Brain microvascular endothelial cell (primary cell): ENCODE measurements around the gene SHISA4.

ENCODE experiments used
- DNase-seq: peaks from one replicate; pipeline ENCODE4 v3.0.0-alpha.2; 2020
- H3K27ac ChIP-seq: fragments of 250-450 bp; sonication (Bioruptor Pico); 2 replicates; pipeline ENCODE4 v1.5.1; 2020; ENCODE audit warnings: mild to moderate bottlenecking, moderate library complexity
- H3K27me3 ChIP-seq: fragments of 250-450 bp; sonication (Bioruptor Pico); replicated peaks from 2 replicates; pipeline ENCODE4 v1.5.1; 2020; ENCODE audit warnings: mild to moderate bottlenecking
- H3K36me3 ChIP-seq: fragments of 250-450 bp; sonication (Bioruptor Pico); replicated peaks from 2 replicates; pipeline ENCODE4 v1.5.1; 2020; ENCODE audit warnings: mild to moderate bottlenecking
- H3K4me3 ChIP-seq: 2 replicates; pipeline ENCODE4 v1.5.1; 2011; ENCODE audit warnings: low read depth, mild to moderate bottlenecking, control low read depth, low read length, moderate library complexity
- CTCF ChIP-seq: IDR thresholded peaks from 2 replicates; pipeline ENCODE4 v1.5.1; 2011; ENCODE audit warnings: low read depth, mild to moderate bottlenecking, moderate library complexity, low read length, control low read depth, inconsistent platforms; ENCODE audit errors: missing control alignments
- in situ Hi-C: cut with HindIII; loops from 2 replicates; pipeline ENCODE4 v1.10.0; 2017; ENCODE audit warnings: low sequenced_read_pairs, low pct_ligation_motif_present

SHISA4 gene

GRCh38 chr1:201921952-201922558 lies 33.4 kb downstream of the SHISA4 start:
- TF ChIP-seq CTCF, result no peak
- in situ Hi-C loops, result no loop called here

GRCh38 chr1:201925301-201925567 lies 36.5 kb downstream of the SHISA4 start:
- in situ Hi-C loops, result no loop called here
- no peak for DNase-seq
- no peak for TF ChIP-seq CTCF

More at GRCh38 chr1:201921952-201922558, 33.4 kb downstream of the SHISA4 start:
- DNase-seq, result no peak
- Histone ChIP-seq H3K27me3 (no peaks in the 10 kb centered on the region), H3K27ac (no peak overlapping the region), H3K36me3 (no peaks in the 10 kb centered on the region), H3K4me3 (no peak overlapping the region)

GRCh38 chr1:201925981-201926645 lies 37.4 kb downstream of the SHISA4 start:
- H3K36me3 ChIP-seq, result no peaks in the 10 kb centered on the region
- H3K27ac ChIP-seq, result no peak overlapping the region
- no peak for DNase-seq
- no peak overlapping the region for H3K4me3 ChIP-seq
- no peaks in the 10 kb centered on the region for H3K27me3 ChIP-seq
- in situ Hi-C loops, result no loop called here
- no peak for TF ChIP-seq CTCF

More at GRCh38 chr1:201925301-201925567, 36.5 kb downstream of the SHISA4 start:
- no peak overlapping the region for H3K27ac ChIP-seq
- no peaks in the 10 kb centered on the region for H3K27me3 ChIP-seq
- no peak overlapping the region for H3K4me3 ChIP-seq
- no peaks in the 10 kb centered on the region for H3K36me3 ChIP-seq

- Histone ChIP-seq H3K27ac (no peak overlapping the region), H3K36me3 (no peaks in the 10 kb centered on the region), H3K4me3 (no peak overlapping the region), H3K27me3 (no peaks in the 10 kb centered on the region)
- TF ChIP-seq CTCF, result no peak
- in situ Hi-C loops, result no loop called here
- DNase-seq, result no peak
These were observed 39.6 kb downstream of the SHISA4 start for GRCh38 chr1:201928266-201928665.

GRCh38 chr1:201930137-201930536 lies 41.4 kb downstream of the SHISA4 start:
- no peak for TF ChIP-seq CTCF
- Histone ChIP-seq H3K36me3 (no peaks in the 10 kb centered on the region), H3K4me3 (no peak overlapping the region), H3K27me3 (no peaks in the 10 kb centered on the region), H3K27ac (no peak overlapping the region)
- in situ Hi-C loops, result no loop called here
- no peak for DNase-seq

- Histone ChIP-seq H3K27me3 (no peaks in the 10 kb centered on the region), H3K36me3 (no peaks in the 10 kb centered on the region), H3K4me3 (no peak overlapping the region), H3K27ac (no peak overlapping the region)
- no peak for TF ChIP-seq CTCF
- in situ Hi-C loops, result no loop called here
- DNase-seq, result no peak
These were observed 42.1 kb downstream of the SHISA4 start for GRCh38 chr1:201930803-201931202.
